Measurements from ENCODE around the gene LPAR1.
"Not testable (repeated sequence)": the region's sequence is repeated elsewhere in the genome, so short reads cannot be mapped to it uniquely, and the experiment has no call there.

Gene LPAR1

DNA sequence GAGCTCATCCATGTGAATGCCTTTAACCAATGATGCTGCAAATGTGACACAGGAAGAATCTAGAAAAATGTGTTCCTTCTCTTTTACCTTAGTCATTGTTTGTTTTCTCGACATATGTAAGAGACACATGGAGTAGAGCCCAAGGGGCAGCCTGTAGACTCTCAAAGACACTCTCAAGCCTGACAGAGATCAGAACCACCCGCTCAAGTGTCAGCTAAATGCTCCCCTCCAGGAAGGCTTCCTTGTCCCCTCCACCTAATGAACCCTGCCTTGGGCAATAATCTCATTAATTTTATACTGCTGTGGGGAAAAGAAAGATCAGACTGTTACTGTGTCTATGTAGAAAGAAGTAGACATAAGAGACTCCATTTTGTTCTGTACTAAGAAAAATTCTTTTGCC, 212.3 kb downstream of the LPAR1 start:
- TF ChIP-seq, protein P1, sequence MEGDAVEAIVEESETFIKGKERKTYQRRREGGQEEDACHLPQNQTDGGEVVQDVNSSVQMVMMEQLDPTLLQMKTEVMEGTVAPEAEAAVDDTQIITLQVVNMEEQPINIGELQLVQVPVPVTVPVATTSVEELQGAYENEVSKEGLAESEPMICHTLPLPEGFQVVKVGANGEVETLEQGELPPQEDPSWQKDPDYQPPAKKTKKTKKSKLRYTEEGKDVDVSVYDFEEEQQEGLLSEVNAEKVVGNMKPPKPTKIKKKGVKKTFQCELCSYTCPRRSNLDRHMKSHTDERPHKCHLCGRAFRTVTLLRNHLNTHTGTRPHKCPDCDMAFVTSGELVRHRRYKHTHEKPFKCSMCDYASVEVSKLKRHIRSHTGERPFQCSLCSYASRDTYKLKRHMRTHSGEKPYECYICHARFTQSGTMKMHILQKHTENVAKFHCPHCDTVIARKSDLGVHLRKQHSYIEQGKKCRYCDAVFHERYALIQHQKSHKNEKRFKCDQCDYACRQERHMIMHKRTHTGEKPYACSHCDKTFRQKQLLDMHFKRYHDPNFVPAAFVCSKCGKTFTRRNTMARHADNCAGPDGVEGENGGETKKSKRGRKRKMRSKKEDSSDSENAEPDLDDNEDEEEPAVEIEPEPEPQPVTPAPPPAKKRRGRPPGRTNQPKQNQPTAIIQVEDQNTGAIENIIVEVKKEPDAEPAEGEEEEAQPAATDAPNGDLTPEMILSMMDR (IDR thresholded peaks at IDR 0.05), result no peak
- no peak for DNase-seq (ENCODE audit: low spot score)
- Histone ChIP-seq H3K27ac (no peak overlapping the region), H3K4me3 (no peak overlapping the region)

DNA sequence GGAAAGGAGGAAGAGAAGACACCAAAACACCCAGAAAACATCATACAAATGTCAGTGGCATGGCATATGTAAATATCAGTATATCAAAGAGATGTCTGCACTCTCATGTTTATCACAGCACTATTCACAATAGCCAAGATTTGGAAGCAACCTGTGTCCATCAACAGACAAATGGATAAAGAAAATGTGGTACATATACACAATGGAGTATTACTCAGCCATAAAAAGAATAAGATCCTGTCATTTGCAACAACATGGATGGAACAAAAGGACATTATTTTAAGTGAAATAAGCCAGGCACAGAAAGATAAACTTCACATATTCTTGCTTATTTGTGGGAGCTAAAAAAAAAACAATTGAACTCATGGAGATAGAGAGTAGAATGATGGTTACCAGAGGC, 213.1 kb downstream of the LPAR1 start:
- H3K4me3 ChIP-seq; H3K27ac ChIP-seq; DNase-seq (ENCODE audit: low spot score): not testable (repeated sequence)

Data from coronary artery (tissue), 2 donors.